Progenitor cell of endocrine pancreas (in vitro differentiated cells): ENCODE results near the gene AQP1. TPM values are rescaled to one million over a fixed set of nuclear protein-coding genes. Genes with fewer than 3 reads are reported as not detected.
A peak's percentile ranks its signal among the peaks of the same experiment; 100 is the strongest.

Experiments
- DNase-seq: peaks from one replicate; pipeline ENCODE4 v3.0.0; 2021; ENCODE audit warnings: low spot score; ENCODE audit not compliant: unreplicated experiment
- H3K27ac Mint-ChIP-seq: 2 replicates; pipeline ENCODE4 v1.8.0; 2021; ENCODE audit warnings: mild to moderate bottlenecking, moderate library complexity, mixed read lengths
- H3K27me3 Mint-ChIP-seq: 2 replicates; pipeline ENCODE4 v1.8.0; 2021; ENCODE audit warnings: mixed read lengths
- H3K36me3 Mint-ChIP-seq: 2 replicates; pipeline ENCODE4 v1.8.0; 2022; ENCODE audit warnings: mixed read lengths; ENCODE audit not compliant: insufficient read depth
- H3K4me1 Mint-ChIP-seq: 2 replicates; pipeline ENCODE4 v1.8.0; 2021; ENCODE audit warnings: low read depth, mixed read lengths
- H3K4me3 Mint-ChIP-seq: 2 replicates; pipeline ENCODE4 v1.8.0; 2021; ENCODE audit warnings: low read depth, mild to moderate bottlenecking, moderate library complexity, mixed read lengths
- H3K9me3 Mint-ChIP-seq: 2 replicates; pipeline ENCODE4 v1.8.0; 2021; ENCODE audit warnings: low read depth, mixed read lengths
- CTCF ChIP-seq: fragments of 200-600 bp; sonication (generic); IDR thresholded peaks from one replicate; pipeline ENCODE4 v1.5.0; 2021; ENCODE audit warnings: antibody characterized with exemption, mild to moderate bottlenecking; ENCODE audit not compliant: unreplicated experiment
- total RNA-seq: library from RNA; stranded (reverse); gene quantifications from 2 replicates; pipeline ENCODE4 v1.2.1, GENCODE V29; 2021

AQP1 gene
- total RNA-seq, 1 donor from 2014 or later: 1.3 TPM

GRCh38 chr7:30916255-30916654 is 4.6 kb downstream of the AQP1 start:
- TF ChIP-seq CTCF: no peak
- no peak for DNase-seq
- H3K9me3 Mint-ChIP-seq: no peaks in the 10 kb centered on the region
- no peak overlapping the region for H3K4me3 Mint-ChIP-seq
- peaks cover 16% of the 10 kb centered on the region for H3K4me1 Mint-ChIP-seq
- H3K36me3 Mint-ChIP-seq: no peaks in the 10 kb centered on the region
- H3K27ac Mint-ChIP-seq: no peak overlapping the region
- peaks cover 9% of the 10 kb centered on the region for H3K27me3 Mint-ChIP-seq

- Mint-ChIP-seq H3K27ac (peak overlapping the region; percentile 52), H3K27me3 (peaks cover 9% of the 10 kb centered on the region), H3K4me1 (peaks cover 16% of the 10 kb centered on the region), H3K4me3 (no peak overlapping the region), H3K9me3 (no peaks in the 10 kb centered on the region), H3K36me3 (no peaks in the 10 kb centered on the region)
- no peak for DNase-seq
- TF ChIP-seq CTCF: no peak
Observed at GRCh38 chr7:30916767-30917166, 5.1 kb downstream of the AQP1 start.

GRCh38 chr7:30917216-30917893 is 5.7 kb downstream of the AQP1 start:
- Mint-ChIP-seq H3K36me3 (no peaks in the 10 kb centered on the region), H3K27ac (no peak overlapping the region), H3K9me3 (no peaks in the 10 kb centered on the region), H3K4me1 (peaks cover 16% of the 10 kb centered on the region), H3K27me3 (peaks cover 9% of the 10 kb centered on the region), H3K4me3 (no peak overlapping the region)
- no peak for DNase-seq
- no peak for TF ChIP-seq CTCF

- no peak overlapping the region for H3K27ac Mint-ChIP-seq
- peaks cover 13% of the 10 kb centered on the region for H3K4me1 Mint-ChIP-seq
- no peaks in the 10 kb centered on the region for H3K27me3 Mint-ChIP-seq
- no peak overlapping the region for H3K4me3 Mint-ChIP-seq
- no peak for DNase-seq
- H3K9me3 Mint-ChIP-seq: no peaks in the 10 kb centered on the region
- no peak for TF ChIP-seq CTCF
- no peaks in the 10 kb centered on the region for H3K36me3 Mint-ChIP-seq
Observed at GRCh38 chr7:30918676-30919075, 7.0 kb downstream of the AQP1 start.

- no peak for DNase-seq
- Mint-ChIP-seq H3K4me1 (peaks cover 11% of the 10 kb centered on the region), H3K9me3 (no peaks in the 10 kb centered on the region), H3K27me3 (peaks cover 3% of the 10 kb centered on the region), H3K36me3 (no peaks in the 10 kb centered on the region), H3K4me3 (no peak overlapping the region), H3K27ac (no peak overlapping the region)
- TF ChIP-seq CTCF: no peak
Observed at GRCh38 chr7:30920021-30920583, 8.4 kb downstream of the AQP1 start.
